ENCODE measurements around the gene MAGI1.
A peak's percentile ranks its signal among the peaks of the same experiment; 100 is the strongest.
"Not testable (repeated sequence)": the region's sequence is repeated elsewhere in the genome, so short reads cannot be mapped to it uniquely, and the experiment has no call there.

Gene MAGI1

DNA sequence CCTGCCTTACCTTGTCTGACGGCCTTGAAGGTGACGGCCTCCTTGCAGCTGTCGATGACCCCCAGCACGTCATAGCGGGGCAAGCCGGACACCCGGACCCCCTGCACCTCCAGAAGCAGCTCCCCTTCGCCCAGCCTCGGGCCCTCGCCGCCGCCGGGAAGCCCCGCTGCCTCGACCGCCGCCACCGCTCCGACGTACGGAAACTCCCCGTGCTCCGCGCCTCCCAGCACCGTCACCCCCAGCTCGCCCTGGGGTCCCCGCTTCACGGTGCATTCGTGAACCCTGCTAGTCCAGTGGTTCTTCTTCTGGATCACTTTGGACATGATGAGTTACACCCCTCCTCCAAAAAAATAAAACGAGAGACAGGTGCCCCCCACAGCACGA, 740 bp downstream of the MAGI1 start:
- no peak for DNase-seq

DNA sequence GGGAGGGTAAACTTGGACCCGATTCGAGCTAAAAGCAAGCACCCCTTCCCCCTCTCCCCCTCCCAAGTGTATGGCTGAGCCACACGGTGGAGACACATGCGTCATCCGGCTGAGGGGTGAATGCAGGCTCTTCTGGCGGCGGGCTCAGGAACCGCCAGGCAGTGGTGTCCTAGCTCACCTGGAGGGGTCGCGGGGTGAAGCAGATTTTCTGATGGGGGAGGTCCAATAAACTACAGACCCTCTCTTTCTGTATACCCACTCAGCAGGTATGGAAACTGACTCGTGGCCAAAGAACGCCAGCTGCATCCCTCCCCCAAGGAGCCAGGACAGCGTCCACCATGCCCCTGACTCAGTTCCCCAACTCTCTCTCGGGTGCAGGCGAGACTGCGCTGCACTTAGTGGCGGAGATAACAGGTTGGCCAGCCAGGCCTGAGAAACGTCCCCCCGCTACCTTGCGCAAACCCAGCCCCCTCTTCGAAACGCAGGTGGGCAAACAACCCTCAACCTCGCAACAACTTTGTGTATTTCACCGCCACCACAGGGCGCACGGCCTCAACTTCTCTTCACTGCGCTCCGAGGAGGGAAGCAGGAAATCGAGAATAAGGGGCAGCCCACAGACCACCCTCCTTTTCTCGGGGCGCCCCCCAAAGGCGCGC, 1.3 kb downstream of the MAGI1 start:
- DNase-seq = peak; percentile 63

- DNase-seq = peak; percentile 46
Observed at GRCh38 chr3:66036586-66037148, 2.1 kb downstream of the MAGI1 start.

DNA sequence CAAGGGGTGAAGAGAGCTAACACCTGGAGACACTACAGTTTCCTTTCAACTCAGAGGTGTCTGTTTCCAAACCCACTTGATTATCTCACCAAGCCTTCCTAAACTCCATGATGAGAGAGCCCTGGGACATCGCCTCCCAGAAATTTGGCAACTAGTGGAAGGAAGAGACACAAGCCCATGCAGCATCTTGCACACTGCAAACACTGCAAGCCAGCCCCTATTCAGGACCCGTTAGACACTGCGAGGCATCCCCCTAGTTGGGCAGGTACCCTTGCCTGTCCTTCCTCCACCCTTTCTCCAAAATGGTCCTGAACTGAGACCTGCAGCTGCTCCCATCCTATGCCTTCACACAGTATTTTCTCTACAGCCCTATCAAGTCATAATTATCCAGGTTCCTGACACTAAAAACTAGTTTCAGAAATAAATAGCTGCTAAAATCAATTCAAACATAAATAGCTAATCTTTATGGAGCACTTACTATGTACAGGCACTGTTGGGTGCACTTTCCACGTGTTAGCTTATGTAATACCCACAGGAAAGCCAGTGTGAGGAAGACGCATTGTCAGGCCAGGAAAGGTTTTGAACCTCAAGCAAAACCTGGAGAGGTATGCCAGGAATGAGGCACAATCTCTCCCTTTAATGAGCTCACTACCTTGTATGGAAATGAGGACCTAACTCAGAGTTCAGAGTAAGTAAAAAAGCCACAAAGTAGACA, 2.8 kb downstream of the MAGI1 start:
- DNase-seq = peak; percentile 61

- DNase-seq = no peak
Observed at GRCh38 chr3:66033241-66034138, 5.2 kb downstream of the MAGI1 start.

DNA sequence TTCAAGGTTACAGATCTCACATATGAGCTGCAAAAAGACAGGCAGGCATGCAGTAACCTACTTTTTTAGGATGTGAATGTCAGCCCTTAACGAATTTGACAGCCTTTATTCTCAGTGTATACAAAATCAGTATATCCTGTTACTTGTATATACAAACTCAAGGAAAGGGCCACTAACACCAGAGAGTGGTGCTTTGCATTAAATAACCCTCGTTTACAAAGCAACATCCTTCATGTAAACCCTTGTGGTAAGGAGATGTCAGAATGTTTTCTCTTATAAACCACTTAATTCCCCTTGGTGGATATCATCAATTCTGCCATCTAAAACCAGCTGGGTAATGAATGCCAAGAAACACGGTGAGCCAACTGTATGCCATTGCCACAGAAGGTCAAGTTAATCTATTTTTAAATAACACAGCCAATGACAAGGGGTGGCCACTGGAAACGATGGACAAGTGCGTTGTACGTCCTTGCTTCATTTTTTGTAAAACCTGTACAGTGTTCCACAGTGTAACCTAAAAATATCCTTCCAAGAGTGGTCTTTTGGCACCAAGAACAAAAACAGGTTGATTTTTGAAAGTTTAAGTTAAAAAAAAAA, 7.5 kb downstream of the MAGI1 start:
- DNase-seq = no peak

DNA sequence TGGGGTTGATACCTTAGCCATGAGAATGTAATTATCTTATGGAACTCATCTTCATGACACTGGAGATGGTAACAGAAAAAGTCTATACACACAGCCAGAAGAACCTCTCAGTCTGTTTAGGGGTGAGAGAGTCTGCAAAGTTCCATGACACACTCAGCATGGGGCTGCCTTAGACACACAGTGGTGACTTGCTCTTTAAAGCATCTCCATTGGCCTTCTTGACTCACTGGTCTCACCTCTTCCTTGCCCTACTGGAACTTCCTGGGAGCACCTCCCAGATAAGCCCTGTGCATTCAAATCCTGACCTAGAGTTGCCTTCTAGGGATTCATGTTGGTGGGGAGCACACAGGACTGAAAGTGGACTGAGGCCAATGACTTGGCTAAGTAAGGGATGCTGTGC, 9.3 kb downstream of the MAGI1 start:
- no peak for DNase-seq

GRCh38 chr3:66029014-66029413, 9.7 kb downstream of the MAGI1 start:
- DNase-seq = no peak

GRCh38 chr3:66028457-66028856, 10.3 kb downstream of the MAGI1 start:
- DNase-seq = no peak

DNA sequence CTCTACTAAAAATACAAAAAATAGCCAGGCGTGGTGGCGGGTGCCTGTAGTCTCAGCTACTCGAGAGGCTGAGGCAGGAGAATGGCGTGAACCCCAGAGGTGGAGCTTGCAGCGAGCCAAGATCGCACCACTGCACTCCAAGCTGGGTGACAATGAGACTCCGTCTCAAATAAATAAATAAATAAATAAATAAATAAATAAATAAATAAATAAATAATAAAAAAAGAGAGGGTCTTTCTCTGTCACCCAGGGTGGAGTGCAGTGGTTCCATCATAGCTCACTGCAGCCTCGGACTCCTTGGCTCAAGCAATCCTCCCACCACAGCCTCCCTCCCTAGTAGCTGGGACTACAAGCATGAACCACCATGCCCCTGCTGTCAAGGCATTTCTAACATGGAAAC, 11.6 kb downstream of the MAGI1 start:
- not testable (repeated sequence) for DNase-seq

DNA sequence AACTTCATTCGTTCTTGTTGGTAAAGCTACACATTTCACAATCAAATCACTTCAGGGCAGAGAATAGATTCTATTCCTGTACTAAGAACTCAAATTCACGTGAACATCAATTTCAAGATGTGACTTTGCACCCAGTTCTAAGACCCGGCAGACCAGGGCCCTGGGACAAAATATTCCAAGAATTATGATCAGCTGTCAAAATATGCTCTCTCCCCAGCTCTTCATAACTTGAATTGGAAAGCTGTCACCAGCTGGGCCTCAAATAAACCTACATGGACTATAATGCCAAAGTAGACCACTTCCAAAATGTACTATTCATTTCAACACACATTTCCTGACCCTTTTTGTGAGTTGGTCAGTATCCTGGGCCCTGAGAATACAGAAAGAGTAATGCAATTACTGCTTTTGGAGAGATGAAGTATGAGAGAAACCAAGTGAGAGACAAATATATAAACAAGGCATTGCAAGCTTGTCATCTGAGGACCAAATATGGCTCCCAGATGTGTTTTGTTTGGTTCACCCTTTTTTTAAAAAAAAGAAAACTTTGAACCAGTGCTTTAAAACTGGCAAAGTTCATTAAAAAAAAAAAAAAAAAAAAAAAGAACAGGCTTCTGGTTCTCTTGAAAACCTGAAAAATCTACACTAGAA, 14.9 kb downstream of the MAGI1 start:
- DNase-seq = peak; percentile 34

GRCh38 chr3:66023229-66023628, 15.5 kb downstream of the MAGI1 start:
- DNase-seq = no peak

- DNase-seq = no peak
Observed at GRCh38 chr3:66021731-66022131, 17.0 kb downstream of the MAGI1 start.

DNA sequence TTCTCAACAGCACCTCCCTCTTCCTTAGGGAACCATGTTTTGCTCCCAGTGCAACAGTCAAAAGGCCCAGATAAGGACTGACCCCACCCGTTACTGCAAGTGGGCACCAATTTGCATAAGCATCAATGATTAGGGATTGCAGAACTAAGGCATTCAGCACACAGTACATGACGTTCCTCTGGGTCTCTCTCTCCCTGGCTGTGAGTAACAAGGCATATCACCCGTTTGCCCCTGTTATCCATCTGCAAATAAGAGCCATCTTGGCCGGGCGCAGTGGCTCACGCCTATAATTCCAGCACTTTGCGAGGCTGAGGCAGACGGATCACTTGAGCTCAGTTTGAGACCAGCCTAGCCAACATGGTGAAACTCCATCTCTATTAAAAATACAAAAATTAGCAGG, 18.8 kb downstream of the MAGI1 start:
- no peak for DNase-seq

GRCh38 chr3:66018057-66019033, 20.4 kb downstream of the MAGI1 start:
- DNase-seq = no peak

DNA sequence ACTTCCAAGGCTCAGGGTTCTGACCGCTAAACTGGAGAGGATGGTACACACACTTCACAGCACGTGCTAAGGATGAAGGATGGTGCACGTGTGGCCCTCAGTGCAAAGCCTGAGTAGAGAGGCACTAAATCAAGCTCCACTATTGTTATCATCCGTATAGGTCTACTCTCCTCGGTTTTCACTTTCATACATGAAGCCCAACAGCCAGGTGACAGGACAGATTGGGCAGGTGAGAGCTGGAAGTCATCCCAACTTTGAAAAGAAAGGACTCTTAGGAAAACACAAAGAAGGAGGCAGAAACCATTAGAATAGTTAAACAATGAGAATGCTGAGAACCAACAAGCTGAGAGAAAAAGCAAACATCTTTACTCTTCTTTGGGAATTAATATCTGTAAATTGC, 21.1 kb downstream of the MAGI1 start:
- no peak for DNase-seq

DNA sequence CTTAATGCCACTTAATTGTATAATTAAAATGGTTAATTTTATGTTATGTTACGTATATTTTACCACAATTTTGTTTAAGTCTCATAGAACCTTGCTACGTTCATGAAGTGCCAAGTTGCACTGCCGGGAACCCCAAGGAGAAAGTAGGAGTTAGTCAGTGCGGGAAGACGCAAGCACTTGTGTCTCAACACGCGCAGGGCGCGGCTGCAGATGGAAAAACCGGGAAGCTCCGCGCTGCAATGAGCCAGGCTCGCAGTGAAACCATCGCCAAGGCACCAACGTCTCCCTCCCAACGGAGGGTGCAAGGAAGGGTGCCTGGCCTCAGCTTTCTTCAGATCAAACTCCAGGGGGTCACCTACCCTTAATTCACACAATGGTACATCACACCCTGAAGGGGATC, 21.6 kb downstream of the MAGI1 start:
- no peak for DNase-seq

DNA sequence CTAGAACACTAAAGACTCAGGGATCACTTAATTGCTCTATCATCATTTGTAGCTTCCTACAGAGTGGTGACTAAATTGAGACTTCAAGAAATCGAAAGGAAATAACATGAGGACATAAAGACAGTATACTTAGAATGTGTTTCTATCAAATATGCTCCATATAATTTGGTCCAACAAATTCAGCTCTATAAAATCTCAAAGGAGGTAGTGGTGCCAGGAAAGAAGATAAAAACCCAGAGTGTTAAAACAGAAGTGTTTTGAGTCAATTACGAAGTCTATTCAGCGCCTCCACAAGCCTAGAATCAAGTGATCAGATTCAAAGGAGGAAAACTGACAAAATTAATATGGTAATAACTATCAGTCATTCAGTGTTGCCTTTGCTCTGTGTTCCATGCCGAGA, 22.9 kb downstream of the MAGI1 start:
- DNase-seq = no peak

- no peak for DNase-seq
Observed at GRCh38 chr3:66014651-66015050, 24.1 kb downstream of the MAGI1 start.

- DNase-seq = no peak
Observed at GRCh38 chr3:66014056-66014455, 24.7 kb downstream of the MAGI1 start.

DNA sequence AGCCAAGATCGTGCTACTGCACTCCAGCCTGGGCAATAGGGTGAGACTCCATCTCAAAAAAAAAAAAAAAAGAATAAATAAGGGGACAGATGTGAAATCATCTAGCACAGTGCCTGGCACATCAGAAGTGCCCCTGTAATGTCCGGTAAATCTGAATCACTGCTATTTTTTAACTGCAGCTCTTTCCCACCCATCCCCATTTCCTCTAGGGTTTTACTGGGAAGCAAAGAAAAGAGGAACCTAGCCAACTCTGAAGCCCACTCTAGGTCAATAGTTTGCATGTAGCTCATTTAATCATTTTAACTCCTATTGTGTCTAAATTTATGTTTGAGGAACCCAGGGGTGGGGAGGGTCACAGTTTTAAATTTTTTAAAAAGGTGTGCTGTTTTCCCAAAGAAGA, 26.0 kb downstream of the MAGI1 start:
- DNase-seq = no peak

Measured in fibroblast of upper back skin (primary cell).